Skeletal muscle tissue (tissue), 4 donors: ENCODE results near the gene HS6ST3. TPM values are rescaled to one million over a fixed set of nuclear protein-coding genes. Genes with fewer than 3 reads are reported as not detected.

ENCODE experiments used
- H3K27ac ChIP-seq: one replicate; pipeline ENCODE4 v1.7.0; 2013; ENCODE audit warnings: mild to moderate bottlenecking, low read depth, low read length, inconsistent platforms
- H3K27me3 ChIP-seq, 3 donors: one replicate each; pipeline ENCODE4 v1.7.0; 2013; ENCODE audit warnings: low read length in 3 of 3; ENCODE audit not compliant: control insufficient read depth in 3 of 3, insufficient read depth in 3 of 3
- H3K36me3 ChIP-seq, 3 donors: one replicate each; pipeline ENCODE4 v1.7.0; 2013; ENCODE audit warnings: low read length in 3 of 3; ENCODE audit not compliant: control insufficient read depth in 3 of 3, insufficient read depth in 3 of 3
- H3K4me1 ChIP-seq, 3 donors: one replicate each; pipeline ENCODE4 v1.7.0; 2013; ENCODE audit warnings: low read length in 3 of 3, mild to moderate bottlenecking in 3 of 3; ENCODE audit not compliant: control insufficient read depth in 3 of 3, insufficient read depth in 3 of 3
- H3K4me3 ChIP-seq, 3 donors: one replicate each; pipeline ENCODE4 v1.7.0; 2013; ENCODE audit warnings: low read length in 3 of 3
- H3K9ac ChIP-seq, 3 donors: one replicate each; pipeline ENCODE4 v1.7.0; 2013; ENCODE audit warnings: low read length in 3 of 3, mild to moderate bottlenecking in 3 of 3, moderate library complexity in 2 of 3, low read depth in 1 of 3
- H3K9me3 ChIP-seq, 3 donors: one replicate each; pipeline ENCODE4 v1.7.0; 2013; ENCODE audit warnings: low read length in 3 of 3; ENCODE audit not compliant: control insufficient read depth in 3 of 3
- total RNA-seq: library from RNA; depleted of rRNA; stranded (reverse); fragments of >200 nt; gene quantifications from one replicate; pipeline ENCODE4 v1.2.3, GENCODE V29; 2014
- donor health status: Osteomylitis.

Gene HS6ST3
- total RNA-seq, 1 donor from 2014 or later, result 0.52 TPM

- peaks cover 0 to under 1% (median 0%) of the 10 kb centered on the region in 3 donors for H3K9me3 ChIP-seq
- H3K27ac ChIP-seq, result no peak overlapping the region
- no peaks in the 10 kb centered on the region for H3K4me1 ChIP-seq
- no peak overlapping the region for H3K9ac ChIP-seq
- no peaks in the 10 kb centered on the region for H3K36me3 ChIP-seq
- H3K4me3 ChIP-seq, result no peak overlapping the region
- H3K27me3 ChIP-seq, result peaks cover 0 to 2% (median 0%) of the 10 kb centered on the region in 3 donors
These were observed 610.8 kb downstream of the HS6ST3 start for GRCh38 chr13:96700657-96701056.

- no peak overlapping the region for H3K27ac ChIP-seq
- no peaks in the 10 kb centered on the region for H3K4me1 ChIP-seq
- H3K36me3 ChIP-seq, result no peaks in the 10 kb centered on the region
- no peaks in the 10 kb centered on the region for H3K27me3 ChIP-seq
- H3K4me3 ChIP-seq, result no peak overlapping the region
- H3K9ac ChIP-seq, result no peak overlapping the region
- peaks cover 0 to 2% (median 0%) of the 10 kb centered on the region in 3 donors for H3K9me3 ChIP-seq
These were observed 617.2 kb downstream of the HS6ST3 start for GRCh38 chr13:96707146-96707545.

- Histone ChIP-seq H3K9me3 (peaks cover 0 to 2% (median 0%) of the 10 kb centered on the region in 3 donors), H3K27ac (no peak overlapping the region), H3K36me3 (no peaks in the 10 kb centered on the region), H3K4me1 (no peaks in the 10 kb centered on the region), H3K4me3 (no peak overlapping the region), H3K27me3 (no peaks in the 10 kb centered on the region), H3K9ac (no peak overlapping the region)
These were observed 620.4 kb downstream of the HS6ST3 start for GRCh38 chr13:96710166-96710862.

GRCh38 chr13:96720446-96720845, 630.5 kb downstream of the HS6ST3 start:
- Histone ChIP-seq H3K4me3 (no peak overlapping the region), H3K27ac (no peak overlapping the region), H3K9me3 (no peaks in the 10 kb centered on the region), H3K4me1 (no peaks in the 10 kb centered on the region), H3K9ac (no peak overlapping the region), H3K36me3 (no peaks in the 10 kb centered on the region), H3K27me3 (no peaks in the 10 kb centered on the region)

- no peak overlapping the region for H3K27ac ChIP-seq
- H3K9me3 ChIP-seq, result no peaks in the 10 kb centered on the region
- H3K4me3 ChIP-seq, result no peak overlapping the region
- H3K27me3 ChIP-seq, result no peaks in the 10 kb centered on the region
- H3K4me1 ChIP-seq, result no peaks in the 10 kb centered on the region
- no peaks in the 10 kb centered on the region for H3K36me3 ChIP-seq
- H3K9ac ChIP-seq, result no peak overlapping the region
These were observed 636.7 kb downstream of the HS6ST3 start for GRCh38 chr13:96726651-96727050.

GRCh38 chr13:96728463-96728862, 638.6 kb downstream of the HS6ST3 start:
- Histone ChIP-seq H3K27ac (no peak overlapping the region), H3K4me1 (no peaks in the 10 kb centered on the region), H3K4me3 (no peak overlapping the region), H3K36me3 (no peaks in the 10 kb centered on the region), H3K9me3 (no peaks in the 10 kb centered on the region), H3K9ac (no peak overlapping the region), H3K27me3 (no peaks in the 10 kb centered on the region)

- Histone ChIP-seq H3K9ac (no peak overlapping the region), H3K36me3 (no peaks in the 10 kb centered on the region), H3K4me3 (no peak overlapping the region), H3K27ac (no peak overlapping the region), H3K9me3 (peaks cover 0 to 1% (median 0%) of the 10 kb centered on the region in 3 donors), H3K4me1 (no peaks in the 10 kb centered on the region), H3K27me3 (no peaks in the 10 kb centered on the region)
These were observed 640.8 kb downstream of the HS6ST3 start for GRCh38 chr13:96730676-96731075.

GRCh38 chr13:96734499-96734898, 644.6 kb downstream of the HS6ST3 start:
- Histone ChIP-seq H3K4me3 (no peak overlapping the region), H3K27me3 (no peaks in the 10 kb centered on the region), H3K4me1 (no peaks in the 10 kb centered on the region), H3K9me3 (peaks cover 0 to 2% (median 0%) of the 10 kb centered on the region in 3 donors), H3K36me3 (no peaks in the 10 kb centered on the region), H3K9ac (no peak overlapping the region), H3K27ac (no peak overlapping the region)

GRCh38 chr13:96741779-96742178, 651.9 kb downstream of the HS6ST3 start:
- H3K9ac ChIP-seq, result no peak overlapping the region
- H3K27me3 ChIP-seq, result no peaks in the 10 kb centered on the region
- H3K27ac ChIP-seq, result no peak overlapping the region
- no peak overlapping the region for H3K4me3 ChIP-seq
- no peaks in the 10 kb centered on the region for H3K36me3 ChIP-seq
- H3K4me1 ChIP-seq, result no peaks in the 10 kb centered on the region
- H3K9me3 ChIP-seq, result no peaks in the 10 kb centered on the region

GRCh38 chr13:96743296-96744089, 653.6 kb downstream of the HS6ST3 start:
- Histone ChIP-seq H3K36me3 (no peaks in the 10 kb centered on the region), H3K4me3 (no peak overlapping the region), H3K9ac (no peak overlapping the region), H3K9me3 (no peaks in the 10 kb centered on the region), H3K27me3 (no peaks in the 10 kb centered on the region), H3K4me1 (no peaks in the 10 kb centered on the region), H3K27ac (no peak overlapping the region)
